Fibroblast of lung (primary cell): ENCODE results near the gene ARID5A. TPM values are rescaled to one million over a fixed set of nuclear protein-coding genes. Genes with fewer than 3 reads are reported as not detected.

Source experiments
- DNase-seq, 2 donors: peaks; one replicate each; pipeline versions ENCODE4 v3.0.0 to v3.0.0-alpha.2; 2010; ENCODE audit warnings: low read depth in 2 of 2
- H2AFZ ChIP-seq: 2 replicates; pipeline ENCODE4 v1.5.1; 2012; ENCODE audit warnings: low read length, control low read depth, inconsistent platforms
- H3K27ac ChIP-seq: 2 replicates; pipeline ENCODE4 v1.5.1; 2011; ENCODE audit warnings: low read length, control low read depth; ENCODE audit not compliant: insufficient read depth
- H3K27me3 ChIP-seq: 2 replicates; pipeline ENCODE4 v1.5.1; 2011; ENCODE audit warnings: mild to moderate bottlenecking, low read length; ENCODE audit not compliant: control insufficient read depth, insufficient read depth
- H3K36me3 ChIP-seq: 2 replicates; pipeline ENCODE4 v1.5.1; 2011; ENCODE audit warnings: low read length; ENCODE audit not compliant: control insufficient read depth, insufficient read depth
- H3K4me1 ChIP-seq: 2 replicates; pipeline ENCODE4 v1.5.1; 2011; ENCODE audit warnings: low read length; ENCODE audit not compliant: control insufficient read depth, insufficient read depth; ENCODE audit errors: extremely low read depth
- H3K4me2 ChIP-seq: 2 replicates; pipeline ENCODE4 v1.5.1; 2011; ENCODE audit warnings: low read length, control low read depth; ENCODE audit not compliant: insufficient read depth; ENCODE audit errors: extremely low read depth
- H3K4me3 ChIP-seq, 4 experiments: fragments of 200-600 bp in 1 of 4; sonication (generic) in 1 of 4; replicated peaks in 1 of 4; 2 replicates each; pipeline ENCODE4 v1.5.1; 2011 to 2016; ENCODE audit warnings: low read length in 4 of 4, low read depth in 3 of 4, mild to moderate bottlenecking in 3 of 4, control low read depth in 2 of 4, inconsistent platforms in 1 of 4, mixed read lengths in 1 of 4; ENCODE audit not compliant: insufficient read depth in 1 of 4; ENCODE audit errors: control extremely low read depth in 1 of 4
- H3K79me2 ChIP-seq: 2 replicates; pipeline ENCODE4 v1.5.1; 2012; ENCODE audit warnings: mild to moderate bottlenecking, low read length, inconsistent platforms; ENCODE audit not compliant: control insufficient read depth, insufficient read depth
- H3K9ac ChIP-seq: 2 replicates; pipeline ENCODE4 v1.5.1; 2011; ENCODE audit warnings: mild to moderate bottlenecking, low read length, control low read depth; ENCODE audit not compliant: insufficient read depth
- H3K9me3 ChIP-seq: 2 replicates; pipeline ENCODE4 v1.5.1; 2012; ENCODE audit warnings: low read depth, low read length; ENCODE audit not compliant: control insufficient read depth, insufficient read depth
- H4K20me1 ChIP-seq: 2 replicates; pipeline ENCODE4 v1.5.1; 2011; ENCODE audit warnings: low read length; ENCODE audit not compliant: control insufficient read depth, insufficient read depth; ENCODE audit errors: extremely low read depth
- CTCF ChIP-seq, 2 donors: IDR thresholded peaks in 1 of 2; conservative IDR thresholded peaks in 1 of 2; 1 replicate in 1 of 2; 2 replicates in 1 of 2; pipeline ENCODE4 v1.5.1; 2011 to 2012; ENCODE audit warnings: low read length in 2 of 2, control low read depth in 1 of 2, inconsistent platforms in 1 of 2, low read depth in 1 of 2, mild to moderate bottlenecking in 1 of 2
- EZH2 ChIP-seq: IDR thresholded peaks from 2 replicates; pipeline ENCODE4 v1.5.1; 2012; ENCODE audit warnings: low read length, control low read depth, mild to moderate bottlenecking; ENCODE audit errors: missing control alignments
- polyA plus RNA-seq, 2 donors: library from polyadenylated mRNA; depleted of rRNA in 1 of 2; stranded (reverse) in 1 of 2; unstranded in 1 of 2; fragments of >200 nt; gene quantifications; 2 replicates each; pipeline ENCODE4 v1.2.1, GENCODE V29; 2011 to 2012; ENCODE audit warnings: missing spikeins in 1 of 2
- total RNA-seq: library from RNA; depleted of rRNA; stranded (reverse); fragments of >200 nt; gene quantifications from 2 replicates; pipeline ENCODE4 v1.2.1, GENCODE V29; 2014

ARID5A gene
- total and polyA plus RNA-seq, 2 donors (not counting 1 experiment from before 2014, with no cell fraction given), result 5.2 to 9.7 TPM

GRCh38 chr2:96549967-96550786 is 13.6 kb downstream of the ARID5A start:
- no peak for DNase-seq
- no peak overlapping the region for H3K27ac ChIP-seq

GRCh38 chr2:96550787-96551604 is 14.4 kb downstream of the ARID5A start:
- Histone ChIP-seq H4K20me1 (no peaks in the 10 kb centered on the region), H3K27ac (no peak overlapping the region), H3K4me3 (no peak overlapping the region), H3K79me2 (no peaks in the 10 kb centered on the region), H3K36me3 (peaks cover 4% of the 10 kb centered on the region), H3K9me3 (no peaks in the 10 kb centered on the region), H3K4me2 (no peak overlapping the region), H3K4me1 (no peaks in the 10 kb centered on the region), H3K9ac (no peak overlapping the region), H2AFZ (no peak overlapping the region), H3K27me3 (no peaks in the 10 kb centered on the region)
- no peak for DNase-seq
- TF ChIP-seq CTCF (conservative IDR thresholded peaks at IDR 0.05 in 1 of 2, IDR thresholded peaks at IDR 0.05 in 1 of 2; ENCODE audit: low read depth in 1 of 2, low read length in 2 of 2), result no peak
- TF ChIP-seq EZH2, result no peak

More at GRCh38 chr2:96549967-96550786, 13.6 kb downstream of the ARID5A start:
- Histone ChIP-seq H4K20me1 (no peaks in the 10 kb centered on the region), H3K4me1 (no peaks in the 10 kb centered on the region), H3K27me3 (no peaks in the 10 kb centered on the region), H3K36me3 (peaks cover 4% of the 10 kb centered on the region), H3K4me3 (no peak overlapping the region), H3K9me3 (no peaks in the 10 kb centered on the region), H3K9ac (no peak overlapping the region), H2AFZ (no peak overlapping the region), H3K4me2 (no peak overlapping the region), H3K79me2 (no peaks in the 10 kb centered on the region)
- TF ChIP-seq EZH2, result no peak
- TF ChIP-seq CTCF (conservative IDR thresholded peaks at IDR 0.05 in 1 of 2, IDR thresholded peaks at IDR 0.05 in 1 of 2; ENCODE audit: low read depth in 1 of 2, low read length in 2 of 2), result no peak

- no peak overlapping the region for H3K9ac ChIP-seq
- H4K20me1 ChIP-seq, result no peaks in the 10 kb centered on the region
- H3K4me3 ChIP-seq, result no peak overlapping the region
- H3K4me2 ChIP-seq, result no peak overlapping the region
- H3K4me1 ChIP-seq, result peaks cover under 1% of the 10 kb centered on the region
- H3K27me3 ChIP-seq, result no peaks in the 10 kb centered on the region
- no peaks in the 10 kb centered on the region for H3K79me2 ChIP-seq
- H3K9me3 ChIP-seq, result no peaks in the 10 kb centered on the region
- no peak overlapping the region for H3K27ac ChIP-seq
- no peak overlapping the region for H2AFZ ChIP-seq
- no peak for TF ChIP-seq CTCF (conservative IDR thresholded peaks at IDR 0.05 in 1 of 2, IDR thresholded peaks at IDR 0.05 in 1 of 2; ENCODE audit: low read depth in 1 of 2, low read length in 2 of 2)
- TF ChIP-seq EZH2, result no peak
- peaks cover 4% of the 10 kb centered on the region for H3K36me3 ChIP-seq
- DNase-seq, result no peak
Measured at GRCh38 chr2:96551605-96552314, 15.2 kb downstream of the ARID5A start.
